ENCODE results near the gene GNS. TPM values are rescaled to one million over a fixed set of nuclear protein-coding genes. Genes with fewer than 3 reads are reported as not detected.

The GNS gene
- total RNA-seq, 1 experiment from 2014 or later: 26.0 TPM

DNA sequence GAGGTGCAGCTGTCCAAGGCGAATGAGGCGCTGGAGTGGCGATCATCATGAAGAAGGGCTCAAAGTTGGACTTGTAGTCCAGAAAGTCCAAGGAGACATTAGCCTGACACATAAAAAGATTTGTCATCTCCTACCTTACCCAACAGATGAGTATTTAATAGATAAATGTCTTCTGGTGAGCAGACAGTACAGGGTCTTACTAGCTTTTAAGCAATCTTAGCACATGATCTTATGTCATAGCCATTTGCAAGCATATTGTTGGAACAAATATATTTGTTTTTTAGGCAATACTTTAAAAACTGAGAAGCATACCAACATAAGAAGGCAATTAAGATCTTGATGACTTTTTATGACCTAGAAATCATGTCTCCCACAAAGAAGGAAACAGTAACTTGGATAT, 16.0 kb downstream of the GNS start:
- no peaks in the 10 kb centered on the region for H3K79me1 ChIP-seq (ENCODE audit: insufficient read depth, low read depth, low read length, poor library complexity, severe bottlenecking)
- H3K4me2 ChIP-seq (ENCODE audit: insufficient read depth, insufficient read length, low read length): no peak overlapping the region
- no peaks in the 10 kb centered on the region for H4K20me1 ChIP-seq (ENCODE audit: control insufficient read depth, insufficient read depth, insufficient read length)
- no peaks in the 10 kb centered on the region for H3K79me2 ChIP-seq (ENCODE audit: insufficient read depth, low read length)
- H2BK5ac ChIP-seq (ENCODE audit: insufficient read length, low read length): no peak overlapping the region
- H3T11ph ChIP-seq (ENCODE audit: low read length): no peak overlapping the region
- H3K27ac ChIP-seq (ENCODE audit: insufficient read length, low read depth, low read length): no peak overlapping the region
- no peak overlapping the region for H4K8ac ChIP-seq (replicated peaks; ENCODE audit: insufficient read length, low read depth, low read length)
- no peak overlapping the region for H2BK120ac ChIP-seq (ENCODE audit: low read depth, low read length, poor library complexity, severe bottlenecking)
- H3K27me3 ChIP-seq (ENCODE audit: insufficient read depth, low read length): no peaks in the 10 kb centered on the region
- H3K23ac ChIP-seq (ENCODE audit: insufficient read length, low read depth, low read length): no peak overlapping the region
- no peak for DNase-seq
- no peak overlapping the region for H3K4me3 Mint-ChIP-seq
- H2BK12ac ChIP-seq (ENCODE audit: insufficient read length, low read depth, low read length): no peak overlapping the region
- no peak overlapping the region for H3K18ac ChIP-seq (ENCODE audit: insufficient read length, low read depth, low read length)
- H3K9ac ChIP-seq (ENCODE audit: extremely low read depth, insufficient read length, low read length): no peak overlapping the region
- H3K36me3 Mint-ChIP-seq (ENCODE audit: insufficient read depth in 1 of 3, low read depth in 3 of 3): peaks cover 18 to 80% (median 64%) of the 10 kb centered on the region in 3 experiments; a peak in 6 of 7 replicates
- H3K4me1 Mint-ChIP-seq: no peaks in the 10 kb centered on the region
- no peaks in the 10 kb centered on the region for H3K27me3 Mint-ChIP-seq (ENCODE audit: low read depth)
- no peak overlapping the region for H4K5ac ChIP-seq (ENCODE audit: insufficient read length, low read depth, low read length)
- H2AK5ac ChIP-seq (ENCODE audit: insufficient read length, low read length): no peak overlapping the region
- H3K23me2 ChIP-seq (ENCODE audit: insufficient read length, low read depth, low read length, poor library complexity, severe bottlenecking): no peaks in the 10 kb centered on the region
- TF ChIP-seq, protein P1, sequence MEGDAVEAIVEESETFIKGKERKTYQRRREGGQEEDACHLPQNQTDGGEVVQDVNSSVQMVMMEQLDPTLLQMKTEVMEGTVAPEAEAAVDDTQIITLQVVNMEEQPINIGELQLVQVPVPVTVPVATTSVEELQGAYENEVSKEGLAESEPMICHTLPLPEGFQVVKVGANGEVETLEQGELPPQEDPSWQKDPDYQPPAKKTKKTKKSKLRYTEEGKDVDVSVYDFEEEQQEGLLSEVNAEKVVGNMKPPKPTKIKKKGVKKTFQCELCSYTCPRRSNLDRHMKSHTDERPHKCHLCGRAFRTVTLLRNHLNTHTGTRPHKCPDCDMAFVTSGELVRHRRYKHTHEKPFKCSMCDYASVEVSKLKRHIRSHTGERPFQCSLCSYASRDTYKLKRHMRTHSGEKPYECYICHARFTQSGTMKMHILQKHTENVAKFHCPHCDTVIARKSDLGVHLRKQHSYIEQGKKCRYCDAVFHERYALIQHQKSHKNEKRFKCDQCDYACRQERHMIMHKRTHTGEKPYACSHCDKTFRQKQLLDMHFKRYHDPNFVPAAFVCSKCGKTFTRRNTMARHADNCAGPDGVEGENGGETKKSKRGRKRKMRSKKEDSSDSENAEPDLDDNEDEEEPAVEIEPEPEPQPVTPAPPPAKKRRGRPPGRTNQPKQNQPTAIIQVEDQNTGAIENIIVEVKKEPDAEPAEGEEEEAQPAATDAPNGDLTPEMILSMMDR (conservative IDR thresholded peaks at IDR 0.05): no peak
- no peak overlapping the region for H3K14ac ChIP-seq (ENCODE audit: insufficient read depth, low read length)
- H3K9me3 ChIP-seq (ENCODE audit: control insufficient read depth, low read depth, low read length): no peaks in the 10 kb centered on the region
- no peaks in the 10 kb centered on the region for H3K9me3 Mint-ChIP-seq
- H2BK20ac ChIP-seq (ENCODE audit: low read depth, low read length, poor library complexity, severe bottlenecking): no peak overlapping the region
- no peak overlapping the region for H2AFZ ChIP-seq (ENCODE audit: low read length)
- no peak overlapping the region for H3K4ac ChIP-seq (ENCODE audit: low read depth, low read length)
- no CpG with 5 or more reads among the region's 3 CpGs for WGBS (ENCODE audit: extremely low coverage, insufficient read length, low lambda C conversion rate)
- H3K4me1 ChIP-seq (ENCODE audit: insufficient read depth, low read length): no peaks in the 10 kb centered on the region
- no peak overlapping the region for H3K56ac ChIP-seq (ENCODE audit: insufficient read length, low read depth, low read length)
- no peak overlapping the region for H2BK15ac ChIP-seq (ENCODE audit: low read depth, low read length)
- H3K27ac Mint-ChIP-seq: no peak overlapping the region
- H4K91ac ChIP-seq (ENCODE audit: insufficient read length, low read depth, low read length): no peak overlapping the region
